Loucy (cell line): ENCODE measurements around the gene RPH3AL.

Source experiments
- CTCF ChIP-seq: fragments of 200-600 bp; sonication (generic); conservative IDR thresholded peaks from 2 replicates; pipeline ENCODE4 v1.5.1; 2014; ENCODE audit warnings: mild to moderate bottlenecking, antibody characterized with exemption, low read length
- EZH2phosphoT487 ChIP-seq: fragments of 200-600 bp; IDR thresholded peaks from 2 replicates; pipeline ENCODE4 v1.6.1; 2018; ENCODE audit warnings: antibody characterized with exemption, mild to moderate bottlenecking, moderate library complexity, borderline replicate concordance

GRCh38 chr17:301681-302299 is 50.8 kb downstream of the RPH3AL start:
- TF ChIP-seq CTCF (no peak), EZH2phosphoT487 (no peak)
